ENCODE data around the gene GSAP.
"Not testable (repeated sequence)": the region's sequence is repeated elsewhere in the genome, so short reads cannot be mapped to it uniquely, and the experiment has no call there.

Gene GSAP

DNA sequence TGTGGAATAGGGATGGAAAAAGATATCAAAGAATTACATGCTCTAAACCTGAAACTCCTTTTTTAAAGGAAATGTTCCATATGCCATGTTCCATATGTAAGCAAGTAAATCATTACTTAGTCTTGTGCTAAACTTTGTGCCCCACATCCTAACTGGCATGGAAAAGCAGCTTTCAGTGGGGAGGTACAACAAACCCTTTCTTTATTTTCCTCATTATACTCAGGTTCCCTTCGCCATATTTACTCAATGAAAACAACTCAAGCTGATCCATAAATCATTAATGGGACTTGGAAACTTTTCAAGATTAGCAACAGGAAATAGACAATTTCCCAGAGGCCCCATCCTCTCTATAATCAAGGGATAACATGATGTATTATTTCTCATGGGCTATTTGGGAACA, 56.0 kb downstream of the GSAP start:
- no peak for DNase-seq (ENCODE audit: low read depth)

DNA sequence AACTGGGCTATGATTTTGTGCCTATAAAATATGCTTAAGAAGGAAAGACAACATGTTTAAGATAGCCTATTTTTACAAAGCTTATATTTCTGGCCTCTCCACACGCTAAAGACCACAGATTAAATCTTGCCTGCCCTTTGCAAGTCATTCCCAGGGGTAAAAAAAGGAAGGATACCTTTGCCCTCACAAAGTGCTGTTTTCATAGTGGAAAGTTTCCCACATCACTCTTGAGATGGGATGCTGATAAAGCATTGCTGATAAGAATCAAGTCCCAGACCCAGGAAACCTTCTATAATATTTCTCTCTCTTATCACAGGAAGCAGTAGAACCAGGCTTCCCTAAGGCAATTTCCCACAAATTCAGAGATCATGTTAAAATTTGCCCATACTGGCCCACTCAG, 56.5 kb downstream of the GSAP start:
- no peak for DNase-seq (ENCODE audit: low read depth)

DNA sequence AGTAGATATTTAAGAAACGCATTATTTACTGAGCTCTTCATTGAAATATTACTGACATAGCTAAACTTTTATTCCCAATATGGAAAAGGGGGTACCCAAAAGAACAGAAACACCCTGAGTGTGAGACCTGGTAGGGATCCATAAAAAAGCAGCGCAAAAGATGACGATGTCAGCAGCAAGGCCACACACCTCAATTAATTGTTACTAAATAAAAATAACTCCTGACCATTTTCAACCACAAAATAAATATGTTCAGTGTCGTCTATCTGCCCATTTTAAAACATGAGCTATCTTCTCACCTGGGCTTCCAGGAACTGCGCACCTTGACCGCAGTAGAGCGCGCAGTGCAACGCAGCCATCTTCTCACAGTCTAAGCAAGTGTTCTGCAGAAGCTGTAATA, 61.2 kb downstream of the GSAP start:
- no peak for DNase-seq (ENCODE audit: low read depth)

DNA sequence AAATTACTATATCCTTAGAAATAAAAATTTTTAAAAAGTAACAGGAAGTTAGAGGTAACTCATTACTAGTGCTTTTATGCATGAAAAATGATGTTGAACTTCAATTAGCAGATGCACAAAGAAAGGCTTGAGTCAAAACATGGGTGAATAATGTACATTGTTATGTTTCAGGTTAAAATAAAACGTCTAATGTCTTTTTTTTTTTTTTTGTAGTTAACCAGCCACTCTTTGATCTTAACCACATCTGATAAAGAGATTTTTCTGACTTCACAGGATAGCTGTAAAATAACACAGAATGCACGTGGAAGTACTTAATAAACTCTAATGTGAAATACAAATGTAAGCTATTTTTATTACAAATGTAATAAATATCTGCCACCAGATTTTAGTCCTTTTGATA, 61.7 kb downstream of the GSAP start:
- DNase-seq (ENCODE audit: low read depth) = no peak

DNA sequence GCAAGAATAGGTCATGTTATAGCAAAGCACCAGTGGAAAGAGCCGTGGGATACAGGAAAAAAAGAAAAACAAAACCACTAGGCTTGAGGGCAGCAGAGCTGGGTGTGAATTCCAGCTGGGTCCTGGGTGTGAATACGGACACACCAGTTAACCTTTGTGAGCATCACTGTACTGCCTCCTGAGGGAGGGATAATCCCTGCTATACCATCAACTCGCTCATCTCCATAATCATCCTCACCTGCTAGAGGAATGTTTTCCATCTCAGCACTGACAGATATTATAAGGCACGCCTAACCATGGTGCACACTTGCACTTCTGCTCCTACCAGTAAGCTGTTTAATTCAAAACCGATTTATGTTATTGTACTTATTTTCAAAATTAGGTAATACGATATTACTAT, 62.2 kb downstream of the GSAP start:
- DNase-seq (ENCODE audit: low read depth) = no peak

DNA sequence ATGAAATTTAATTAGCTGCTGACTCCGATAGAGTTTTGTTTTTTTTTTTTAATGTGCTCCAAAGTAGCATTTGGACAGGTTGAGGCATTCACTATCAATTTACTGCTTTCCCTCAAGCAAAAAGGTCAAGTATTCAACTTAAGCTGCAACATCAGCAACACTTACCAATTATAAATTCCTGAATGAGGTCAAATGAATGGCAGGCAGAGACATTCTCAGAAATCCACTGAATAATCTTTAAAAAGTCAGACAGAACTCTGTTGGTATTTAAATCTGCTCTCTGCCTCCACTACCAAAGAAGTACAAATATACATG, 62.8 kb downstream of the GSAP start:
- no peak for DNase-seq (ENCODE audit: low read depth)

DNA sequence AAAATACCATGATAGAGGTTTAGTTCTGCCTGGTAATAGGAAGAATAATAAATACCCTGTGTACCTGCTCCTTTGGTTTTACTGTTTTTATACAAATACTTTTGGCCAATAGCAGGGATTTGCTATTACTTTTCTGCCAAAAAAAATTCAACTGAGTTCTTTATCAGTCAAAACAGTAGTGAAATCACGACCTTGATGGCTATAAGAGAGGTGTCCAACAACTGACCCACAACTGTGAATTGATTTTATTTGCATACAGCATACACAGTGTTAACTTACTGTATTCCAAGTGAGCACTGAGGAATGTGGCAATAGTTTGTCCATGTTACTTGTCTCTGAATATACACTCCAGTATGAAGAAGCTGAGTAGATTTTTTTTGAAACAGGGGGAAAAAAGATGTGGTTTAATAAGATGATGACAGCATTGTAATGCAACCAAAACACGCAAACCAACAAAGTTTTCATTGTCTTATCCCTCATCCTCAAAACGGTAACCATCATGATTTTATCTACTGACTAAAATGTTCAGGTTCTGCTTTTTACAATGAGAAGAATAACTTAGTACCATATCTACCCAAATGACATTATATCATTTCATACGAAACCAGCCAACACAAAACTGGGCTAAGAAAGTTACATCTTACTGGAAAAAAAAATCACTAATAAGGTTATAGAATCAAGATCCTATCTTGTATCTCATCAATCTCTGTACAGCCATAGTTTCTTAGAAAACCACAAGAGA, 63.3 kb downstream of the GSAP start:
- no peak for DNase-seq (ENCODE audit: low read depth)

DNA sequence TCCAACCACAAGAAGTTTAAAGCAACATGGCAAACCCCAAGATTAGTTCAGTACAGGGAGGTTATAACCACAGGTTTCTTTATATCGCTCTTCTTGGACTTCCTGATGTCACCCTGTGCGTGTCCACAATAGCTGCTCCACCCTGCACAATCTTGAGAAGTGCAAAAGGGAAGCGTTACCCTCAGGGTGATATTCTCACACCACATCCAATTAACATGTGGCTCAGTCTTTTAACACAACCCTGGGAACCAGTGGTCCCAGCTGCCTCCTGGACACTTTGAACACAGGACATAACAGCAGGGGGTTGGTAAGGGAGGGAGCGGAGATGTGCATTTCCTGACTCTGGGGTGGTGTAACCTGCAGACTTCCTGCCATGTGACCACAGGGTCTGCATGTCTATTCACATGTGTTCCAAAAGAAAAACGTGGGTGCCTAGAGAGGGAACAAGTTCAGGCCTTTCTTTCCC, 64.6 kb downstream of the GSAP start:
- DNase-seq (ENCODE audit: low read depth) = peak; percentile 55

DNA sequence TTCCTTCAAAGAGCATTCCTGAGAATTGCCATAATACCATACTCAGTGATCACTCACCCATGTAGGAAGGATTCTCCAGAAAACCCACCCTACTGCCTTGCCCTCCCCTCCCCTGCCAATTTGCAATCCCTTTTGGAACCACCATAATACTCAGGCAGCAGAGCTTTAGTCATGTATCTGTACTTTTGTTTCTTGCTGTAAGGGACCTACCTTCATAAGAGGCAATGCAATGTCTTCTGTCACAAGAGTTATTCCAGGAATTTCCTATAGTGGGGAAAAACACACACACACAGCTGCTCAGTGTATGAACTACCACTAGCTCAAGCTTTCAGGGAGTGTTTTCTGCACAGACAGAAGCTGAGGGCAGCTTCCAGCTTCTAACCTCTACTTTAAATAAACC, 67.0 kb downstream of the GSAP start:
- DNase-seq (ENCODE audit: low read depth) = no peak

DNA sequence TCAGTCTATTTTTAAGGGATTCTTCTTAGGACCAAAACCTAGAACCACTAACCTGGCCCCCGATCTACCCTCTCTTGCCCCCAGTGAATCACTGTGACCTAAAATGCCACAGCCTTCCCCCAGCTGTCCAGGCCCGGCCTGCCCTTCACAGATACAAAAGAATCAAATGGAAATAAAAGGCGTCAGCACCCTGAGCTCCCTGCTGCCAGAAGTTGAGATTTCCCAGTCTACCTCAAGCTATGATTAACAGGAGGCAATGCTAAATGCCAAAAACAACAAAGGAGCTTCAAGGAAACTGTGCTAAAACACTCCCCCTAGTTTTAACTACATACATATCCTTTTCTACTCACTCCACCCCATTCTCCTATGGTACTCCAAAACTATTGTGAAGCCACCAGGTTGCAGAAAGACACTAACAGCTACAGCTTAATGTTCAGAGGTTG, 67.8 kb downstream of the GSAP start:
- DNase-seq (ENCODE audit: low read depth) = no peak

DNA sequence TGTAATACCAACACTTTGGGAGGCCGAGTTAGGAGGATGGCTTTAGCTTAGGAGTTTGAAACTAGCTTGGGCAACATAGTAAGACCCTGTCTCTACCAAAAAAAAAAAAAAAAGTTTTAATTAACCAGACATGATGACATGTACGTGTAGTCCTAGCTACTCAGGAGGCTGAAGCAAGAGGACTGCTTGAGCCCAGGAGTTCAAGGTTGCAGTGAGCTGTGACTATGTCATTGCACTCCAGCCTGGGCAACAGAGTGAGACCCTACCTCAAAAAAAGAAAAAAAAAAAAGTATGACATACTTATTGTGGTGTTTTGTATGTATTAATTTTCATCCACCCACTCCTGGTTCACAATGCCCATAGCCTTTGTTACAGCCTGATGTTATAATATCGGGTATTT, 69.7 kb downstream of the GSAP start:
- DNase-seq (ENCODE audit: low read depth) = no peak

DNA sequence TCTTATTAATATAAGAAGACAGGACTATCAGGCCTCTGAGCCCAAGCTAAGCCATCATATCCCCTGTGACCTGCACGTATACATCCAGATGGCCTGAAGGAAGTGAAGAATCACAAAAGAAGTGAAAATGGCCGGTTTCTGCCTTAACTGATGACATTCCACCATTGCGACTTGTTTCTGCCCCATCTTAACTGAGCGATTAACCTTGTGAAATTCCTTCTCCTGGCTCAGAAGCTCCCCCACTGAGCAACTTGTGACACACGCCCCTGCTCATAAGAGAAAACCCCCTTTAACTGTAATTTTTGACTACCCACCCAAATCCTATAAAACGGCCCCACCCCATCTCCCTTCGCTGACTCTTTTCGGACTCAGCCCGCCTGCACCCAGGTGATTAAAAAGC, 70.7 kb downstream of the GSAP start:
- not testable (repeated sequence) for DNase-seq (ENCODE audit: low read depth)

DNA sequence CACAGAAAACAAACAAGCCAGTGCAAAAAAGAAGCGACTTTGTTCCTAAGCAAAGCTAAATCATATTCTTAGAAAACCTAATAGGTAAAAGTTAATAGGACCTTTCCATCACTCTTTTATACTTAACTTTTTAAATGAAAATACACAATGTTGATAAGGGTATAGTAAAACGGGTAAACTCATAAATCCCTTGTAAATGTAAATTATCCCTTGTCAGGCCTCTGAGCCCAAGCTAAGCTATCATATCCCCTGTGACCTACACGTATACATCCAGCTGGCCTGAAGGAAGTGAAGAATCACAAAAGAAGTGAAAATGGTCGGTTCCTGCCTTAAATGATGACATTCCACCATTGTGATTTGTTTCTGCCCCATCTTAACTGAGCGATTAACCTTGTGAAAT, 76.4 kb downstream of the GSAP start:
- no peak for DNase-seq (ENCODE audit: low read depth)

DNA sequence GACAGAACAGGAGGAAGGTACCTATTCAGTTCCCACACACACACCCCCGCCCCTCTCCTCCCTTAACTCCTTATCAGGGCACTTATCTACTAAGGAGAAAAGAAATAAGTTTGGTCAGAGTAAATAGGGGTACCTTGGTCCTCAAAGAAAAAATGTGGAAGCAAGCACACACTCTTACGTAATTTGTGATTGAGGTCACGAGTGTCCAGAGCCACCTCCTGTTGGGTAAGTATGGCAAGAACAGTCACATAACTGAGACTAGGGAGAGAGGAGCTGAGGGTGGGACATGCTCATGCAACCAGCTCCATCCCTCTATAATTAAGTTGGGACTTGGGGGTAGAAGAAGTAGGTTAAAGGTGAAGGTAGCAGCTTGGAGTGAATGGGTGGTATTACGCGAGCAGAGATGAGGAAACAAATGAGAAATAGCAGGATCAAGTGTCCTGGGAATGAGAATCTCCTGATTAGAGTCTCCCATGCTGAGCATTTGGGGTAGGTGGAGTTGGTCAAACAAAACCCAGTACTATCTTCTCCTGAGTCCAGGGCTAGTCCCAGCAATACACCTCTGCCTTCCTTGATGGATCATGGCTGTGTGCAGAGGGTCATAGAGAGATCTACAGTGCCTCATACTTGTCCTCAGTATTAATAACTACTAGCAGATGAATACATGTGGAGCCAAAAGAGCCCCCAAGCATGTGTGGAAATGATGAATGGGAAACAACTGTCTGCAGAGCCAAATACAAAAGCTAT, 77.1 kb downstream of the GSAP start:
- DNase-seq (ENCODE audit: low read depth) = no peak

DNA sequence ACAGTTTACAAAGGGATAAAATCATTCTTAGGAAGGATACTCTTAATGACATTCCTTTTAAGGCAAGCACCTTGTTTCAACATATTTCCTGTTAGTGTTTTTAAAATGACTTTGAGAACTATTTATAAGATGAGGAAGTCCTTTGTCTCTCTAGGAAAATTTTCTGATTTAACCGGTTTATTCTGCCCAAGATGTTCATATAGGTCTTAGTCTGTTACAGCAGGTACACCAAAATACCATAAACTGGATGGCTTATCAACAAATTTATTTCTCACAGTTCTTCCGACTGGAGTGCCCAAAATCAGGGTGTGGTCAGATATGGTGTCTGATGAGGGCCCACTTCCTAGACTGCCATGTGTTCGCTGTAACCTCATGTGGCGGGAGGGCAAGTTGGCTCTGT, 77.9 kb downstream of the GSAP start:
- DNase-seq (ENCODE audit: low read depth) = peak; percentile 26

DNA sequence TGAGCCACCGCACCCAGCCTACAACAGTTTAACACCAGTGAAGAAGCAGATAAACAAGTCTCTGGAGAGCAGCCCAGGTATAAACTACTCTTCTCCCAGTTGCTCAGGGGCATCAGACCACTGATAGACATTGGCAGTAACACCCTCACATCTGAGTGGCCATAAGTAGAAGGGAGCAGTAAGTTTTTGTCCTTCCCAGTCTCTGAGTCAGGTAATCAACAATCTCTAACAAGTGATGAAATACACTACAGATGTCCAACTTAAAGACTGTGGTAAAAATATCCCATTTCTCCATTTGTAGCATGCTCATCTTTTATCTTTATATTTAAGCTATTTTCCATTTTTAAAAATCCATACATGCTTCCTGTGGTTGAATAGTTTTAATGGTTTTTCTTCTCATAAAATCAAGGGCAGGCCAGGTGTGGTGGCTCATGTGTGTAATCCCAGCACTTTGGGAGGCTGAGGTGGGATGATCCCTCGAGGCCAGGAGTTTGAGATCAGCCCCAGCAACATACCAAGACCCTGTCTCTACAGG, 78.6 kb downstream of the GSAP start:
- no peak for DNase-seq (ENCODE audit: low read depth)

DNA sequence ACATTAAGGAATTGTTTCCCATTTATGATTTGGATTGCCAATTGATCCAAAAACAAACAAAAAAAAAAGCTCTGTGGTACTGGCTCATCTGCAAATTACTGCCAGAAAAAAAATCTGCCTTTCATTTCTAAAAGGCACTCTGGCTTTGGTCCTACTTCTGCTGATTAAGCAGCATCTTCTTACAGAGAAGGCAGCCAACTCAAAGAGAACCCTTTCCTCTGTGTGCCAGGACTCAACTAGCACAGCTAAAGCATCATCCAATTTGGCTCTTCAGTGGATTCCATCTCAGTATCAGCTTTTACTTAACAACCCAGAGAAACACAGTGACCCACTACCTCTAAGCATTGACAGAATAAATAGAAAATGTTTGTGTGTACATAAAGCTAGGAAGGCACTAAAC, 80.6 kb downstream of the GSAP start:
- DNase-seq (ENCODE audit: low read depth) = no peak

DNA sequence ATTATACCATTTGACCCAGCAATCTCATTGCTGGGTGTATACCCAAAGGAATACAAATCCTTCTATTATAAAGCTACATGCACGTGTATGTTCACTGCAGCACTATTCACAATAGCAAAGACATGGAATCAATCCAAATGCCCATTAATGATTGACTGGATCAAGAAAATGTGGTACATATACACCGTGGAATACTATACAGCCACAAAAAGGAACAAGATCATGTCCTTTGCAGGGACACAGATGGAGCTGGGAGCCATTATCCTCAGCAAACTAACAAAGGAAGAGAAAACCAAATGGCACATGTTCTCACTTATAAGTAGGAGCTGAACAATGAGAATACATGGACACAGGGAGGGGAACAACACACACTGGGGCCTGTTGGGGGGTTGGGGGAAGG, 82.1 kb downstream of the GSAP start:
- not testable (repeated sequence) for DNase-seq (ENCODE audit: low read depth)

DNA sequence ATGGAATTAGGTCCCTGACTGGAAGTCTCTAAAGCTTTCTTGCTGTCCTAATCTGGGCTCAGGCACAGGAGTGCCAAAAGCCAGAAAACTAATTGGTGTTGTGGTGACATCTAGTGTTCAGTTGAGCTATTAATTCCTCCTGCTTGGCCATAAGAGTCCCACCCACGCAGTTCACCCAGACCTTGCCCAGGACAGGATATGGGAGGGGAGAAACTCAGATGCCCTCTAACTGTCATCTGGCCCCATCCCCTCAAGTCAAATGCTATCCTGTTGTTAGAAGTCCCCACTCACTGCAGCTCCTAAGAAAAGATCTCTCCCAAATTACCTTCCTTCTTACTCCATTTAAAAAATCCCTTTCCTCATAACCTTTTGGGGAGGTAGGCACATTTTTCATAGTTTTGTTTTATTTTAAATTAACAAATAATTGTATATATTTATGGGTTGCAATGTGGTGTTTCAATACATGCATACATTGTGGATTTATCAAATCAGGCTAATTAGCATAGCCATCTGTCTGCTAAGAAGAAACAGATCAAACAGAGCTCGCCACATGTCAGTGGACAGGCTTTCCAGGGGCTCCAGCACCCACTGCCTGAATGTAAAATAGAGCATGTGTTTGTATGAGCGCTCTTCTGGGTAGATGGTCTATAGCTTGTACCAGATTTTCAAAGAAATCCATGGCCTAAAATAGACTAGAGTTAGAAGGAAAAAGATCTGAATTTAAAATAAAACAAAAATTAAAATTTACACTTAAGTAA, 84.0 kb downstream of the GSAP start:
- peak; percentile 56 for DNase-seq (ENCODE audit: low read depth)

DNA sequence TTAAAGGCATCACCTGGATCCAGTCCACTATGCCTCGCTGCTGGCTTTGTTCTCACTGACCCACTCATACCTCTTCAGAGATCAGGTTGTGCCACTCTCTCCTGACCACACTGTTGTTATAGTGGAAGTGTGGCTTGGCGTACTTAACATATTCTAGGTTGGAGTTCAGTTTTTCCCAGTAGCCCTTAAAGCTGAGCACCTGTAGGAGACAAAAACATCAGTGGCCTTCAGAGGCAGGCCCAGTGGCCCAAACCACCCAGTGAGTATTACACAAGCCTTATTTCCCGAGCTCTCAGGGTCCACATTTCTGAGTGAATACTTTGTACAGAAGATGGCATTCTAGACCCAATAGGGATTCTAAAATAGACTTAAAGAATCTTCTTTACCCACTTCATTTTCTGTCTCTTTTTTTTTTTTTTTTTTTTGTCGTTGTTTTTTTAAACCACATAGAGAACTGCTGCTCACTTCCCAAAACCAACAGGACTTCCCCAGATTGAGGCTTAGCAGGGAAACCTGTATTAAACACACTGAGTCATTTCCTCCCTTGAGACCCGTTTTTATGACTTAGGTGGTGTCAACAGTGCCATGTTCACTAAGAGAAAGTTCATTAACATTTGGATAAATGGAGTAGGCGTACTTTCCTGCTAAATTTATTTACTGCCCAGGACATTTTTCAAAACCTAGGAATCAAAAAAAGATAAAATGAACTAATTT, 85.8 kb downstream of the GSAP start:
- DNase-seq (ENCODE audit: low read depth) = no peak

DNA sequence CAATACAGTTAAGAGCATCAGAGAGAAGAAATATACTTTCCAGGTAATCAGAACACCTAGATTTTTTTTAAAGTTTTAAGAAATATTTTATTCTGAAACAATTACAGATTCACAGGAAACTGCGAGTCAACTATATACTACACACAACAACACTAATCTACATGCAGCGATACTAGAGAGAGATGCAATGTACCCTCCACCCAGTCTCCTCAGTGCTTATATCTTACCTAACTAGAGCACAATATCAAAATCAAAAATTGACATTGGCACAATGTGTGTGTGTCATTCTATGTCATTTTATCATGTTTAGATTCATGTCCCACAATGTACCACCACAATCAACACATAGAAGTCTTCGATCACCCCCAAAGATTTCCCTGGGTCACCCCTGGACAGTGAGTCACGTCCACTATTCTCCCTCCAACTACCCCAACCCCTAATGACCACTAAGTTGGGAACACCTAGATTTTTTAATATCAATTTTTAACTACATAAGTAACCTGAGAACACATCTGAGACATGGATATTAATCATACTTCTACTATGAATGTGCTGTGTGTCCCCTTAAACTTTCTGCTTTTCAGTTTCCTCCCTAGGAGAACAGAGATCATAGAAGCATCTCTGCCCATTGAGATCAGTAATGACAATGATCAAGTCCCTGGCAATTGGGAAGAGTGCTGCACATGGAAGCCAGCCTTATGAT, 86.5 kb downstream of the GSAP start:
- no peak for DNase-seq (ENCODE audit: low read depth)

DNA sequence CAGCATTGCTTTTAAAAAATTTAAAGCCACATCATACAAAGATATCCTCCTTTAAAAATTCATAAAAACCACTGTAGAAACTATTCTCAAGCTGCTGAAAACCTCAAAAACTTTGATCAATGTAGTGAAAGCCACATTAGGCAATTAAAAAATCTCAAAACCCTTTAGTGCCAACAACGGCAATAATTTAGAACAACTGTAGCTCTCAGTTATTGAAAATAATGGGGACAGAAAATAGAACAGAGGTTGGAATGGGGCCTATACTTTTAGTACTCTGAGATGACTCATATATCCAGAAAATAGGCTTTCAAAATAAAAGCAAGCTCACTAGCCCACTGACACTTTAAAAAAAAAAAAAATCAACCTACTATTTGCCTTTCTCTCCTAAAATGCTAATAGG, 87.5 kb downstream of the GSAP start:
- DNase-seq (ENCODE audit: low read depth) = no peak

Data from CMK (cell line).